Esophagus squamous epithelium (tissue), 5 donors: ENCODE measurements around the gene LRIG1. TPM values are rescaled to one million over a fixed set of nuclear protein-coding genes. Genes with fewer than 3 reads are reported as not detected.

Experiments
- DNase-seq: peaks from one replicate; lab custom pipeline; 2025; lab: John Stamatoyannopoulos, UW
- H3K27ac ChIP-seq, 4 donors: fragments of 200-600 bp; sonication (generic); one replicate each; pipeline ENCODE4 v1.5.1; 2016 to 2019; ENCODE audit warnings: mild to moderate bottlenecking in 1 of 4
- H3K27me3 ChIP-seq, 4 donors: fragments of 200-600 bp; sonication (generic); 1 replicate in 3 of 4; 2 replicates in 1 of 4; pipeline versions ENCODE4 v1.5.1 to v1.6.0; 2017 to 2021; ENCODE audit warnings: antibody characterized with exemption in 1 of 4
- H3K36me3 ChIP-seq, 3 donors: fragments of 200-600 bp; sonication (generic); one replicate each; pipeline ENCODE4 v1.5.1; 2016 to 2019
- H3K4me1 ChIP-seq, 3 donors: fragments of 200-600 bp; sonication (generic); one replicate each; pipeline ENCODE4 v1.5.1; 2017 to 2019
- H3K4me3 ChIP-seq, 4 donors: fragments of 200-600 bp; sonication (generic); 1 replicate in 3 of 4; 2 replicates in 1 of 4; pipeline ENCODE4 v1.5.1; 2016 to 2019; ENCODE audit warnings: mild to moderate bottlenecking in 2 of 4, moderate library complexity in 1 of 4
- H3K9me3 ChIP-seq, 3 donors: fragments of 200-600 bp; sonication (generic); one replicate each; pipeline ENCODE4 v1.5.1; 2016 to 2019
- CTCF ChIP-seq, 6 experiments: fragments of 450-650 bp in 4 of 6; fragments of 200-600 bp in 2 of 6; sonication (generic) in 2 of 6; IDR thresholded peaks; one replicate each; pipeline ENCODE4 v1.5.1; 2016 to 2019; ENCODE audit warnings: antibody characterized with exemption in 6 of 6, mild to moderate bottlenecking in 4 of 6, moderate library complexity in 4 of 6
- POLR2A ChIP-seq, 4 donors: fragments of 450-650 bp; IDR thresholded peaks; one replicate each; pipeline ENCODE4 v1.6.1; 2017; ENCODE audit warnings: antibody characterized with exemption in 4 of 4, mild to moderate bottlenecking in 4 of 4, moderate library complexity in 3 of 4
- WGBS, 2 donors: methylation state at CpG; one replicate each; pipeline ENCODE4 v1.1.5; 2018; 5-methylcytosine and 5-hydroxymethylcytosine counted together
- intact Hi-C: fragments of 100-400 bp; cut with DNase I; formaldehyde crosslinking; loops from one replicate; pipeline ENCODE4 v1.15.0; 2022
- total RNA-seq, 4 donors: library from RNA; depleted of rRNA; stranded (reverse); fragments of >200 nt; gene quantifications; one replicate each; pipeline ENCODE4 v1.1.0, GENCODE V29; 2016
- donor health status: DM: yes; HTN: yes; CAD: no.

Gene LRIG1
- total RNA-seq, 4 donors from 2014 or later, result 7.5 to 30.5 (median 15.1) TPM

DNA sequence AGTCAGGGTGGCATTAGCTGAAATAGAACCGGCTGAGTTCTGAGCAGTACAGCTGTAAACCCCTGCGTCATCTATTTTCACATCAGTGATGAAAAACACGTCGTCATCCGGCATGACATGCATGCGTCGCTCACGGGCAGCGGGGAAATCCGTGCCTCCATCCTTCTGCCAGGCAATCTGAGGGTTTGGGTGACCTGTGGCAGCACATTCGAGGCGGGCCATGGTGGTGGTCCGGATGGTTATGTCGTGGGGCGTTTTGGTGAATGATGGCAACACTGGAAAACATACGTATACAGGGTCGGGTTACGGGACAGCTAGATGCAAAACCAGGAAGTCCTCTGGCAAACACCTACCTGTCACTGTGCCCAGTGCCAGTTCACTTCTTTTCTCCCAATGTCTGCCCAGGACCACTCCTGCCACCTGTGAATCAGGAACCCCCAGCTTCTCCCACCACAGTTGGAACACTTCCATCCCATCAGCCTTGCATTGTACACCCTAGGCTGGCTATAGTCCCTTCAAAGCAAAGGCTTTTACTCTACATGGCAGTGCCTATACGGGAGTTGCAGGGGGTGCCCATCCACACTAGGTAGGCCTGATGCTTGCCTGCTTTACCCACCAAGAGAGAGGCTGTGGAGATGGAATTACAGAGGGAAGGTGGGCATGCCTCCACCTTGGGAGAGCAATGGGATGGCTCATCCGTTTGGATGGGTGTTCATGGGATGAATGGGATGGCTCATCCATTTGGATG is 116.7 kb downstream of the LRIG1 start:
- Histone ChIP-seq H3K9me3 (peaks cover 0 to 5% (median 0%) of the 10 kb centered on the region in 3 donors), H3K4me3 (no peak overlapping the region), H3K27ac (no peak overlapping the region), H3K4me1 (no peaks in the 10 kb centered on the region), H3K36me3 (peaks cover 35 to 91% (median 51%) of the 10 kb centered on the region in 3 donors), H3K27me3 (no peaks in the 10 kb centered on the region)
- WGBS, 2 donors, result 91 to 96% methylated on average over 15 to 20 of the region's 20 CpGs
- no peak for DNase-seq
- no peak for TF ChIP-seq POLR2A (IDR thresholded peaks at IDR 0.05)
- TF ChIP-seq CTCF (IDR thresholded peaks at IDR 0.05), result no peak
- intact Hi-C loops, result no loop called here

DNA sequence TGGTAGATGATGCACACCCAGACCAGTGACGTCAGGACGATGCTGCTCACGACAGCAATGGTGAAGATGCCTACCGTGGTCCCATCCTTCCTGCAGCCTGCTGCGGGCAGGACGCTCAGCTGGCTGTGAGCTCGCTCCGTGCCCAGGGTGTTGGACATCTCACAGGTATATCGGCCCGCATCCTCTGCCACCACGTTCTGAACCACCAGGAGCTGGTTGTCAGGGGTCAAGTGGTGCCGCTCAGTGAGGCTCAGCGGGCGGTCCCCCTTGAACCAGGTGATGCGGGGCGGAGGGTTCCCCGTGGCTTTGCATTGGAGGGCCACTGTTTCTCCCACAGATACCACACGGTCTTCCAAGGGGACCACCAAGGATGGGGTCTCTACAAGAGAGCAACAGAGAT is 117.8 kb downstream of the LRIG1 start:
- Histone ChIP-seq H3K27ac (no peak overlapping the region), H3K36me3 (peaks cover 35 to 95% (median 51%) of the 10 kb centered on the region in 3 donors), H3K27me3 (no peaks in the 10 kb centered on the region), H3K9me3 (peaks cover 0 to 5% (median 0%) of the 10 kb centered on the region in 3 donors), H3K4me1 (no peaks in the 10 kb centered on the region), H3K4me3 (no peak overlapping the region)
- intact Hi-C loops, result no loop called here
- 96% methylated on average over 12 of the region's 18 CpGs; no CpG with 5 or more reads in 1 of the 2 donors for WGBS, 2 donors
- DNase-seq, result no peak
- TF ChIP-seq POLR2A (IDR thresholded peaks at IDR 0.05) (no peak), CTCF (IDR thresholded peaks at IDR 0.05) (no peak)

DNA sequence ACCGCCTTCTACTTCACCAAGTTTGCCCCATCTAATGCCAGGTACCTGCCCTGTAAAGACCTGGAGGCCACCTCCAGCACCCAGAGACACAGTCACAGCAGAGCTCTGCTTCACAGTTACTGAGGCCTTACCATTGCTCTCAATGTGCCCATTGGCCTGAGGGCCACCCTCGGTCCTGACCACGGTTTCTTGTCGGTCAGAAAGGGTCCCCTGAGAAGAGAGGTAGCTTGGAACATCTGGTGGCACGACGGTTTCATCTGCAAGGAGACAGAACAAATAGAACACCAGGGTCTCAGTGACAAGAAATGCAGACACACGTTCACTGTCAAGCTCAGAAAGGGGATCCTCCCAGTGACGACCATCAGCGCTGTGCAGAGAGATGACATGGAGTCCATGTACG is 118.7 kb downstream of the LRIG1 start:
- intact Hi-C loops, result no loop called here
- no peak for TF ChIP-seq POLR2A (IDR thresholded peaks at IDR 0.05)
- TF ChIP-seq CTCF (IDR thresholded peaks at IDR 0.05), result no peak
- Histone ChIP-seq H3K27me3 (no peaks in the 10 kb centered on the region), H3K36me3 (peaks cover 35 to 100% (median 51%) of the 10 kb centered on the region in 3 donors), H3K4me1 (no peaks in the 10 kb centered on the region), H3K4me3 (no peak overlapping the region), H3K9me3 (peaks cover 0 to 5% (median 0%) of the 10 kb centered on the region in 3 donors), H3K27ac (no peak overlapping the region)
- no peak for DNase-seq
- 93 to 100% methylated on average over 1 to 9 of the region's 10 CpGs for WGBS, 2 donors

- peaks cover 0 to 5% (median 0%) of the 10 kb centered on the region in 3 donors for H3K4me1 ChIP-seq
- intact Hi-C loops, result no loop called here
- no peaks in the 10 kb centered on the region for H3K27me3 ChIP-seq
- peaks cover 0 to 5% (median 0%) of the 10 kb centered on the region in 3 donors for H3K9me3 ChIP-seq
- no peak overlapping the region for H3K27ac ChIP-seq
- no peak for TF ChIP-seq POLR2A (IDR thresholded peaks at IDR 0.05)
- TF ChIP-seq CTCF (IDR thresholded peaks at IDR 0.05), result no peak
- no peak for DNase-seq
- WGBS, 2 donors, result 77 to 84% methylated on average over 4 to 6 of the region's 7 CpGs
- H3K36me3 ChIP-seq, result peaks cover 35 to 100% (median 51%) of the 10 kb centered on the region in 3 donors
- H3K4me3 ChIP-seq, result no peak overlapping the region
Measured at GRCh38 chr3:66381626-66382025, 119.2 kb downstream of the LRIG1 start.

DNA sequence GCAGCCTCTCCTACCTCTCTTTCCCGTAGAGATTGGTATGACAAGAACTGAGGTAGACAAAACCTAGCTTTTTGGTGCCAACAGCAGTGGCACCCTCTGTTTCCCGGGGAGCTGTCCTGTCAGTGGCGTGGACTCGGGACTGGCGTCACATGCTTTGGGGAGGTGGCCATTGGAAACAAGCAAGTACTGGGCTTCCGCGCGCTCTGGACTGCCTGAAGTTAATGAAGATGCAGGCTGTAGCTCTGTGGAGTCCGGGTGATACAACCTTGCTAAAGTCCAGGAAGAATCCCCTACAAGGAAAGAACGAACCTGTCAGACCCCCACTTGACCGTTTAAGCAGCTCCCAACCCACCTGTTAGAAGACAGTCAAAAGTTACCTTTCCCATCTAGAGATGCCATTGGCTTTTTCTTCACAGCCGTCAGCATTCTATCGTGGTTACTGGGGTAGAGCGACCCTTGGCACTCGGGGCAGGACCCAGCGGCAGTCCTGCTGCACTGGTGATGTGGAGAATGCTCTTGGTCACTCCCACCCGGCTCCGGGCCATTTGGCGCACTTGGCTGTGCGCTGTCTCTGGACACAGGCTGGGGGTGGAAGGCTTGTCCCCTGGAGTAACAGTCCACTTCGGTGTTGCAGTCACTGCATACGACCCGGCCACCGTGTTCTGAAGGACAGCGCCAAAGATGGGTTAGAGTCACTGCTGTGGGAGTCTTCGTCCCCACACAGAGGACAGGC is 120.5 kb downstream of the LRIG1 start:
- intact Hi-C loops, result no loop called here
- 93 to 96% methylated on average over 18 to 22 of the region's 26 CpGs for WGBS, 2 donors
- no peak overlapping the region for H3K27ac ChIP-seq
- no peak for DNase-seq
- H3K36me3 ChIP-seq, result peaks cover 35 to 100% (median 46%) of the 10 kb centered on the region in 3 donors
- H3K4me1 ChIP-seq, result peaks cover 0 to 6% (median 0%) of the 10 kb centered on the region in 3 donors
- TF ChIP-seq POLR2A (IDR thresholded peaks at IDR 0.05), result no peak
- no peak for TF ChIP-seq CTCF (IDR thresholded peaks at IDR 0.05)
- H3K4me3 ChIP-seq, result no peak overlapping the region
- H3K9me3 ChIP-seq, result peaks cover 0 to 5% (median 0%) of the 10 kb centered on the region in 3 donors
- no peaks in the 10 kb centered on the region for H3K27me3 ChIP-seq
